PC-9 (cell line): Measurements from ENCODE around the gene SLC16A4. TPM values are rescaled to one million over a fixed set of nuclear protein-coding genes. Genes with fewer than 3 reads are reported as not detected.

Experiments used
- BruUV-seq: library from RNA; stranded (reverse); fragments of 400-500 nt; replicated peaks from 2 replicates; lab custom pipeline; 2021; lab: Mats Ljungman, UMichigan
- CTCF ChIA-PET: fragments of 300-600 bp; sonication (Branson Sonifier 250); formaldehyde crosslinking; loops from one replicate; lab custom pipeline; 2022; ENCODE audit warnings: antibody characterized with exemption; lab: Charles Lee
- POLR2A ChIA-PET: fragments of 300-600 bp; sonication (Branson Sonifier 250); formaldehyde crosslinking; loops from one replicate; lab custom pipeline; 2022; ENCODE audit warnings: antibody characterized with exemption; ENCODE audit not compliant: unreplicated experiment; lab: Charles Lee
- DNase-seq, 2 experiments: peaks; one replicate each; pipeline versions ENCODE4 v3.0.0 to v3.0.0-alpha.2; 2015 to 2022; ENCODE audit warnings: mixed read lengths in 1 of 2
- H2AFZ ChIP-seq: fragments of 200-600 bp; sonication (generic); 2 replicates; pipeline ENCODE4 v1.8.1; 2017; ENCODE audit warnings: antibody characterized with exemption
- H3F3A ChIP-seq: fragments of 200-600 bp; sonication (generic); 2 replicates; pipeline ENCODE4 v1.8.1; 2017; ENCODE audit warnings: antibody characterized with exemption, mild to moderate bottlenecking, low read depth; ENCODE audit not compliant: insufficient read depth
- H3K27ac ChIP-seq: fragments of 200-600 bp; sonication (generic); 2 replicates; pipeline ENCODE4 v1.6.1; 2016; ENCODE audit warnings: mixed run types
- H3K27me3 ChIP-seq: fragments of 200-600 bp; sonication (generic); 2 replicates; pipeline ENCODE4 v1.6.1; 2016; ENCODE audit warnings: low read depth, mixed run types; ENCODE audit not compliant: insufficient read depth
- H3K36me3 ChIP-seq: fragments of 200-600 bp; sonication (generic); 2 replicates; pipeline ENCODE4 v1.6.1; 2016; ENCODE audit warnings: low read depth, mixed run types
- H3K4me1 ChIP-seq: fragments of 200-600 bp; sonication (generic); replicated peaks from 2 replicates; pipeline ENCODE4 v1.6.1; 2016; ENCODE audit warnings: mixed run types; ENCODE audit not compliant: insufficient read depth
- H3K4me2 ChIP-seq: fragments of 200-600 bp; sonication (generic); 2 replicates; pipeline ENCODE4 v1.6.1; 2017; ENCODE audit warnings: mixed run types
- H3K4me3 ChIP-seq: fragments of 200-600 bp; sonication (generic); 2 replicates; pipeline ENCODE4 v1.6.1; 2016; ENCODE audit warnings: mixed run types
- H3K79me2 ChIP-seq: fragments of 200-600 bp; sonication (generic); 2 replicates; pipeline ENCODE4 v1.6.1; 2017; ENCODE audit warnings: low read depth, mixed run types
- H3K9me2 ChIP-seq: fragments of 200-600 bp; sonication (generic); 2 replicates; pipeline ENCODE4 v1.8.1; 2017; ENCODE audit warnings: mild to moderate bottlenecking; ENCODE audit not compliant: insufficient read depth
- H3K9me3 ChIP-seq: fragments of 200-600 bp; sonication (generic); 2 replicates; pipeline ENCODE4 v1.8.1; 2016; ENCODE audit warnings: low read depth; ENCODE audit not compliant: insufficient read depth
- H4K20me1 ChIP-seq: fragments of 200-600 bp; sonication (generic); 2 replicates; pipeline ENCODE4 v1.8.1; 2017; ENCODE audit not compliant: insufficient read depth
- EZH2 ChIP-seq: fragments of 200-600 bp; sonication (generic); IDR thresholded peaks from 2 replicates; pipeline ENCODE4 v1.8.0; 2017; ENCODE audit warnings: antibody characterized with exemption, low read depth
- intact Hi-C: fragments of 100-400 bp; cut with micrococcal nuclease; formaldehyde crosslinking; loops from one replicate; pipeline ENCODE4 v1.10.0; 2022; ENCODE audit not compliant: unreplicated experiment
- total RNA-seq: library from RNA; stranded (reverse); gene quantifications from 2 replicates; pipeline ENCODE4 v1.2.3, GENCODE V29; 2021
- TF ChIP-seq, protein P1 (sequence below): fragments of 200-600 bp; sonication (generic); conservative IDR thresholded peaks from 2 replicates; pipeline ENCODE4 v1.6.1; 2017; ENCODE audit warnings: mixed run types, antibody characterized with exemption, mild to moderate bottlenecking, moderate library complexity

The SLC16A4 gene
- total RNA-seq, 1 experiment from 2014 or later = 32.7 TPM

DNA sequence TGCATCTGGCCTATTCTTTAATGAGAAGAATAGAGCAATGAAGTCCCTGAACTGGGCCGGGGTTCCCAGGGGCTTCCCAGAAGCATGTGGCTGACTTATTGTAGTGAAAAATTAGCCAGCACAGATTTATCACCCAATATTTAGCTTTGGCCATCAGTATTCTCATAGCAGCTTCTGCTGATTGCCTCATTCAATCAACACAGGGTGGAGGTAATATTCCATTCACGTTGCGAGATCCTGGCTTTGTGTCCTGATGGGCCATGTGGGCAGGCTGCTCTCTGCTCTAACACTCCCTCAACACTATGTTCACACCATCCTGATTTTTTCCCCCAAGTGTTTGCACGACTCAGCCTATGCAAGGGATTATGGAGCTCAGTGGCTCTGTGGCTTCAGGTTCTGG lies 38.1 kb upstream of the SLC16A4 start:
- Histone ChIP-seq H3K27ac (no peak overlapping the region), H3F3A (peaks cover under 1% of the 10 kb centered on the region; the same call in 1 of the 2 replicates), H3K27me3 (peaks cover 15% of the 10 kb centered on the region), H3K36me3 (no peaks in the 10 kb centered on the region), H3K4me3 (no peak overlapping the region), H3K79me2 (no peaks in the 10 kb centered on the region), H4K20me1 (no peaks in the 10 kb centered on the region), H3K9me3 (no peaks in the 10 kb centered on the region), H3K4me1 (peaks cover 11% of the 10 kb centered on the region), H3K9me2 (no peaks in the 10 kb centered on the region), H2AFZ (no peak overlapping the region), H3K4me2 (no peak overlapping the region)
- TF ChIP-seq, protein P1, sequence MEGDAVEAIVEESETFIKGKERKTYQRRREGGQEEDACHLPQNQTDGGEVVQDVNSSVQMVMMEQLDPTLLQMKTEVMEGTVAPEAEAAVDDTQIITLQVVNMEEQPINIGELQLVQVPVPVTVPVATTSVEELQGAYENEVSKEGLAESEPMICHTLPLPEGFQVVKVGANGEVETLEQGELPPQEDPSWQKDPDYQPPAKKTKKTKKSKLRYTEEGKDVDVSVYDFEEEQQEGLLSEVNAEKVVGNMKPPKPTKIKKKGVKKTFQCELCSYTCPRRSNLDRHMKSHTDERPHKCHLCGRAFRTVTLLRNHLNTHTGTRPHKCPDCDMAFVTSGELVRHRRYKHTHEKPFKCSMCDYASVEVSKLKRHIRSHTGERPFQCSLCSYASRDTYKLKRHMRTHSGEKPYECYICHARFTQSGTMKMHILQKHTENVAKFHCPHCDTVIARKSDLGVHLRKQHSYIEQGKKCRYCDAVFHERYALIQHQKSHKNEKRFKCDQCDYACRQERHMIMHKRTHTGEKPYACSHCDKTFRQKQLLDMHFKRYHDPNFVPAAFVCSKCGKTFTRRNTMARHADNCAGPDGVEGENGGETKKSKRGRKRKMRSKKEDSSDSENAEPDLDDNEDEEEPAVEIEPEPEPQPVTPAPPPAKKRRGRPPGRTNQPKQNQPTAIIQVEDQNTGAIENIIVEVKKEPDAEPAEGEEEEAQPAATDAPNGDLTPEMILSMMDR = no peak
- no peak for TF ChIP-seq EZH2
- CTCF ChIA-PET = no interaction called here
- BruUV-seq = no TSS peak
- POLR2A ChIA-PET = no interaction called here
- DNase-seq = no peak
- intact Hi-C loops = no loop called here

DNA sequence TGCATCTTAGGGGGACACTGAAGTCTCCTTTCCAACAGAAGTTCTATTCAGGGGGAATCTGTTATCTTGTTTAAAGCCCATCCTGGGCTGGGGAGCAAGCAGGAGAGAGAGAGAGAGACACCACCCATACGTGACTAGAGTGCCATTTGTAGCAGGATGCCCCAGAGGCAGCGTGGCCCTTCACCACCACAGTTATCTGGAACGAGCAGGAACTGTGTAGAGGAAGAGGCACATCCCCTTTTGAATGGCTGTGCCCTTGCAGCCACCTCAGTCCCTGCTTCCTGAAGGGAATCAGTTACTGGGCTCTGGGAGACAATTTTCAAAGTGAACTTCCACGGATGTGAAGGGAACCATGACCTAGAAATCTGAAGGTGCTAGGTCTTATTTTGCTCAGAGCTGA lies 36.0 kb upstream of the SLC16A4 start:
- ChIA-PET POLR2A (no interaction called here), CTCF (no interaction called here)
- no peak overlapping the region for H3K4me2 ChIP-seq
- BruUV-seq = no TSS peak
- peaks cover 15% of the 10 kb centered on the region for H3K27me3 ChIP-seq
- intact Hi-C loops = no loop called here
- H3K4me1 ChIP-seq = no peaks in the 10 kb centered on the region
- H3F3A ChIP-seq = no peaks in the 10 kb centered on the region
- no peak overlapping the region for H2AFZ ChIP-seq
- H3K79me2 ChIP-seq = no peaks in the 10 kb centered on the region
- H3K4me3 ChIP-seq = no peak overlapping the region
- H3K9me3 ChIP-seq = 0 out of 2 replicates have a peak, but pooled peaks cover under 1% of the 10 kb centered on the region
- DNase-seq = no peak
- H3K36me3 ChIP-seq = no peaks in the 10 kb centered on the region
- TF ChIP-seq, protein P1 = no peak
- TF ChIP-seq EZH2 = no peak
- H3K27ac ChIP-seq = no peak overlapping the region
- no peaks in the 10 kb centered on the region for H4K20me1 ChIP-seq
- no peaks in the 10 kb centered on the region for H3K9me2 ChIP-seq

DNA sequence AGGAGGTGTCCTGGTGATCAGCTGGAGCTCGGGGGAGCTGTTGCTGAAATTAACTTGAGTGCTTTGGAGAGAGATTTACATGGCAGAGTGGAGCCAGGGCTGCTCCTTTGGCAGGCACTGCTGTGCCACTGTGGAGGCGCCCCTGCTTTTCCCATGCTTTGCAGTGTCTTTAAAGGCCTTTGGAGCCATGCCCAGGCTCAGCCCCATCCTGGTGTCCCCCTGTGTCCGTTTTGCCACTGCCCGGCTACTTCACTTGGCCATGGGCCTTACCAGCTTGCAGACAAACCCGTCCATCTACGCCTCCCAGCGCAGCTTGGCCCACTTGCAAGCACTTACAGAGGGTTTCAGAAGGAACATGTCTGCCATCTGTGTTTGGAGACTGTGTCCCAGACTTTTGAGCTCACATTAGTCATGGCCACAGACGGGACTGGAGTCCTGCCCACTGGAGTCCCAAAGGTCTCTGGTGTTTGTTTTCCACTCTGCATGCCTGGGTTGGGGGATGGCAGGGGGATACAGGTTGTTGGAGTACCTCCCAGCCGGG lies 34.9 kb upstream of the SLC16A4 start:
- Histone ChIP-seq H3K4me3 (no peak overlapping the region), H3K4me2 (no peak overlapping the region), H4K20me1 (no peaks in the 10 kb centered on the region), H3K27me3 (peaks cover 9% of the 10 kb centered on the region), H3K27ac (no peak overlapping the region), H3F3A (no peaks in the 10 kb centered on the region), H3K4me1 (no peaks in the 10 kb centered on the region), H2AFZ (no peak overlapping the region), H3K9me3 (0 out of 2 replicates have a peak, but pooled peaks cover 5% of the 10 kb centered on the region), H3K79me2 (no peaks in the 10 kb centered on the region), H3K9me2 (no peaks in the 10 kb centered on the region), H3K36me3 (no peaks in the 10 kb centered on the region)
- ChIA-PET CTCF (no interaction called here), POLR2A (no interaction called here)
- BruUV-seq = no TSS peak
- TF ChIP-seq EZH2 = no peak
- TF ChIP-seq, protein P1 = no peak
- intact Hi-C loops = no loop called here
- DNase-seq = no peak
